Measurements from ENCODE around the gene GABBR2.
"Not testable (repeated sequence)": the region's sequence is repeated elsewhere in the genome, so short reads cannot be mapped to it uniquely, and the experiment has no call there.

Gene GABBR2

GRCh38 chr9:98687911-98688310 is 20.8 kb downstream of the GABBR2 start:
- no peaks in the 10 kb centered on the region for H3K9me3 Mint-ChIP-seq
- ATAC-seq (ENCODE audit: low read depth) = no peak

DNA sequence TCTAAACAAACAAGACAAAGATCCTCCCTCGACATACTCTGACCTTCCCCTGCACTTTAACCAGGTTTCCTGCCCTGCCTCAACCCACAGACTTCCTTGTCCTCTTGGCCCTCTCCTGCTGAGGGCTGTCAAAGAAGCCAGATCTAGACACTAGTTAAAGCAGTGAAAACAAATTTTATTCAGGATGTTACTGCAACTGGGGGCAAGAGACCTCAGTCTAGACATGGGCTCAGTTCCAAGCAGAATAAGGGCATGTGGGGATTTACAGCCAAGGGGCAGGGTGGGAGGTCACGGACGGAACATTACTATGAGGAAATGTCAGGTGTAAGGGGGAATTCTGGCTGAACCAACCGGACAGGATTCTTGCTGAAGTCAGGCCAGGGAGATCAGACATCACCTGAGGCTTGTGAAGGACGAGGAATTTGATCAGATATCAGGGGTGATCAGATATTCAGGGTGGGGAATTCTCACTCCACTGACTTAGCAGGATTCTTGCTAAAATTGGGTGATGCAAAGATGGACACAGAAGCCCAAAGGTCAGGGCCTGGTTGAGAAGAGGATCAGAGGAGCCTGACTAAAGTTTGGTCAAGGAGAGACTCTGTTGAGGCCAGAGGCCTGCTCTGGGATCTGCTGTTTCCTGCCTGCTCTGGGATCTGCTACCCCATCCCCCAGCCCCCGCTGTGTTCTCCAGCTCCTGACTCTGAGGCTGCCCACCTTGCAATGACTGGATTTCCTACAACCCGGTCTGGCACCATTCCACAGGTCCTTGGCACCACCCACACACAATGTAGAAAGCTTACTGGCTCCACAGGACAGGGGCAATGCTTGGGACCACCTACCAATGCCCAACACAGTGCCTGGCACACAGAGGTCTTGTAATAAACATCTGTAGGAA is 21.5 kb downstream of the GABBR2 start:
- H3K9me3 Mint-ChIP-seq = no peaks in the 10 kb centered on the region
- no peak overlapping the region for H3K4me3 Mint-ChIP-seq
- H3K4me1 Mint-ChIP-seq = no peaks in the 10 kb centered on the region
- no peak overlapping the region for H3K27ac Mint-ChIP-seq
- DNase-seq (ENCODE audit: low spot score in 2 of 2) (no peak), ATAC-seq (ENCODE audit: low read depth) (no peak)
- no peaks in the 10 kb centered on the region for H3K36me3 Mint-ChIP-seq
- H3K27me3 Mint-ChIP-seq = peaks cover 3% of the 10 kb centered on the region

More at GRCh38 chr9:98687911-98688310, 20.8 kb downstream of the GABBR2 start:
- Mint-ChIP-seq H3K4me3 (no peak overlapping the region), H3K27ac (no peak overlapping the region), H3K27me3 (peaks cover 3% of the 10 kb centered on the region), H3K36me3 (no peaks in the 10 kb centered on the region), H3K4me1 (no peaks in the 10 kb centered on the region)
- no peak for DNase-seq (ENCODE audit: low spot score in 2 of 2)

DNA sequence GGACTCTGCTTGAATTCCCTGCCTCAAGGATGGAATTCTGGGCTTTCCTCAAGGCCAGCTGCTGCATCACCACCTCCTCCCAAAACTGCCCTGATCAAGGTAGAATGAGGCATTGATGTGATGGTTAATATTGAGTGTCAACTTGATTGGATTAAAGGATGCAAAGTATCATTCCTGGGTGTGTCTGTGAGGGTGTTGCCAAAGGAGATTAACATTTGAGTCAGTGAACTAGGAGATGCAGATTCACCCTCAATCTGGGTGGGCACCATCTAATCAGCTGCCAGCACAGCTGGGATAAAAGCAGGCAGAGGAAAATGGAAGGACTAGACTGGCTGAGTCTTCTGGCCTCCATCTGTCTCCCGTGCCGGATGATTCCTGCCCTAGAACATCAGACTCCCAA is 23.9 kb downstream of the GABBR2 start:
- not testable (repeated sequence) for H3K4me3 Mint-ChIP-seq; H3K4me1 Mint-ChIP-seq; H3K36me3 Mint-ChIP-seq; ATAC-seq (ENCODE audit: low read depth); DNase-seq (ENCODE audit: low spot score in 2 of 2); H3K9me3 Mint-ChIP-seq; H3K27me3 Mint-ChIP-seq; H3K27ac Mint-ChIP-seq

- peaks cover 3% of the 10 kb centered on the region for H3K9me3 Mint-ChIP-seq
- peaks cover 23% of the 10 kb centered on the region for H3K27me3 Mint-ChIP-seq
- H3K27ac Mint-ChIP-seq = no peak overlapping the region
- peaks cover 3% of the 10 kb centered on the region for H3K36me3 Mint-ChIP-seq
- H3K4me3 Mint-ChIP-seq = no peak overlapping the region
- ATAC-seq (ENCODE audit: low read depth) (peak; percentile 38), DNase-seq (ENCODE audit: low spot score in 2 of 2) (no peak)
- H3K4me1 Mint-ChIP-seq = no peaks in the 10 kb centered on the region
Measured at GRCh38 chr9:98678244-98678842, 30.4 kb downstream of the GABBR2 start.

DNA sequence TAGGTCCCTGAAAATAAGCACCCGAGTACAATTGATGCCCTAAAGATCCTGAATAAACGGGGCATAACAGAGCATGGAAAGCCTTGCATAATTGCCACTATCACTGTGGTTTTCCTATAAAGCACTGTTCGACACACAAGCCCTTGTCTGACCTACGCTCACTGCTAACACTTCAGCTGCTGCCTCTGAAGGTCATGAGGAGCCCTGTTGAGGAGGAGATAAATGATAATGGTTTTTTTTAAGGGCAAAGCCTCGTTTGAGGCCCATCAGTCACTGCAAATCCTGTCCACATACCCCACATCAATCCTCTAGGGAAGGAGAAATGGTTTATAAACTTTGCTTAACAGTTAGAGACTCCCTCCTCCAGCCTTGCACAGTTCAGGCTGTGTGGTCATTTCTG is 35.1 kb downstream of the GABBR2 start:
- DNase-seq (ENCODE audit: low spot score in 2 of 2) (no peak), ATAC-seq (ENCODE audit: low read depth) (no peak)
- Mint-ChIP-seq H3K9me3 (peaks cover 3% of the 10 kb centered on the region), H3K4me3 (no peak overlapping the region), H3K4me1 (no peaks in the 10 kb centered on the region), H3K27me3 (peaks cover 28% of the 10 kb centered on the region), H3K36me3 (peaks cover 3% of the 10 kb centered on the region), H3K27ac (no peak overlapping the region)

DNA sequence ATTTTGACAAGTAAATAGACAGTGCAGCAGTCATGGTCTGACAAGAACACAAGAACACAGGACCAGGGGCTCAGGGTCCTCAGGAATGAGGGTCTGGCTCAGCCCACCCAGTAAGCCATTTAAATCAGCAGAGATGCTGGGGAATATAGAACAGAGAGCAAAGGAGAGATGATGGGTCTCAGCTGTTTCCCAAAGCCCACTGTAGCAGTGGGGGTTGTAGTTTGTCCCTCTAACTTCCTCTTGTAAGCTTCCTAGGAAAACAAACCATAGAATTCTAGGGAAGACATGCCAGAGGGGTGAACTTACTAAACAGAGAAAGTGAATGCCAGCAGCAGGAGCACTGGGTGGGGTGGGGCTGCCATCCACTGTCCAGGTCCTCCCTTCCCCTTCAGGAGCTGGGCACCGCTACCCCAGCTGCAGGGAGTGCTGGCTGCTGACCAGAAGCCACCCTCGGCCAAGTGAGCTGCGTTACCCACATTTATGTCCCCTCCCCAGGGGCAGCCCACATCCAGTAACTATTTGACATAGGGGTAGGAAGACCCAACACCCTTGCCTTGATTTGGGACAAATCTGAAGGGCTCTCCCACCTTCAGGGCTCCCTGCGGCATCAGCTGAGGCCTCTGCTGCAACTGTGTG is 41.6 kb downstream of the GABBR2 start:
- H3K4me3 Mint-ChIP-seq = no peak overlapping the region
- H3K4me1 Mint-ChIP-seq = no peaks in the 10 kb centered on the region
- no peaks in the 10 kb centered on the region for H3K9me3 Mint-ChIP-seq
- peaks cover 18% of the 10 kb centered on the region for H3K27me3 Mint-ChIP-seq
- no peak for DNase-seq (ENCODE audit: low spot score in 2 of 2)
- no peak overlapping the region for H3K27ac Mint-ChIP-seq
- H3K36me3 Mint-ChIP-seq = no peaks in the 10 kb centered on the region
- no peak for ATAC-seq (ENCODE audit: low read depth)

GRCh38 chr9:98665501-98665900 is 43.2 kb downstream of the GABBR2 start:
- Mint-ChIP-seq H3K27ac (no peak overlapping the region), H3K36me3 (no peaks in the 10 kb centered on the region), H3K27me3 (peaks cover 21% of the 10 kb centered on the region), H3K9me3 (no peaks in the 10 kb centered on the region), H3K4me3 (no peak overlapping the region), H3K4me1 (no peaks in the 10 kb centered on the region)
- ATAC-seq (ENCODE audit: low read depth) = no peak
- DNase-seq (ENCODE audit: low spot score in 2 of 2) = no peak

GRCh38 chr9:98660541-98660940 is 48.2 kb downstream of the GABBR2 start:
- Mint-ChIP-seq H3K4me1 (no peaks in the 10 kb centered on the region), H3K9me3 (no peaks in the 10 kb centered on the region), H3K27me3 (peaks cover 14% of the 10 kb centered on the region), H3K27ac (no peak overlapping the region), H3K36me3 (no peaks in the 10 kb centered on the region), H3K4me3 (no peak overlapping the region)
- no peak for DNase-seq (ENCODE audit: low spot score in 2 of 2)
- ATAC-seq (ENCODE audit: low read depth) = no peak

DNA sequence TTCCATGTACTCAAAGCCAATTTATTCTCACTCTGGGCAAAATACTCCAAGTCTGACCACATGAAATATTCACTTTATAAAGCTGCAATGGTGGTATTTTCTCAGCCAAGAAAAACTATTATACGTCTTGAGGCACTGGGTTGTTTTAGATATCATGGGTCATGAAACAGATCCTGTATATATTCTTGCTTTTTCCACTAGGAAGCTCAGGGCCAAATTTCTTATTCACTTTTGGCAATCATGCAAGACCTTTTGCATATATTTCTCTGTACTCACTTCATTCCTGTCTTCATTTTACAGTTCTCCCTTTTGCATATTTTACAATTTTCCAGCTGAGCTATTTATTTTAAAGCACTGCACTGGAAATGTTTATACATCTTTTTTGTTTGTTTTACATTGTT is 49.8 kb downstream of the GABBR2 start:
- peaks cover 13% of the 10 kb centered on the region for H3K27me3 Mint-ChIP-seq
- ATAC-seq (ENCODE audit: low read depth) (no peak), DNase-seq (ENCODE audit: low spot score in 2 of 2) (no peak)
- H3K36me3 Mint-ChIP-seq = no peaks in the 10 kb centered on the region
- no peak overlapping the region for H3K27ac Mint-ChIP-seq
- peaks cover 3% of the 10 kb centered on the region for H3K9me3 Mint-ChIP-seq
- H3K4me1 Mint-ChIP-seq = no peaks in the 10 kb centered on the region
- H3K4me3 Mint-ChIP-seq = no peak overlapping the region

DNA sequence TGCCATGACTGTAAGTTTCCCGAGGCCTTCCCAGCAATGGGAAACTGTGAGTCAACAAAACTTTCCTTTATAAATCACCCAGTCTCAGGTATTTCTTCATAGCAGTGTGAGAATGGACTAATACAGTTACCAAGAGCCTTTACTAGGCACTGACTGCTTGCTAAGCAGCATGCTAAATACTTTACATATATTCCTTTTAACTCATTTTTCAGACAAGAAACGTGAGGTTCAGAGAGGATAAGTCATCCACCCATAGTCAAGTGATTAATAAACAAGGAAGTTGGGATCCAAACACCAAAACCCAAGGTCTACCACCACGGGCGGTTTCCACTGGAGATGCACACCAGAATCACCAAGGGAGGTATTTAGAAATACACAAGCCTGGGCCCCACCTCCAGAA is 50.8 kb downstream of the GABBR2 start:
- H3K36me3 Mint-ChIP-seq = no peaks in the 10 kb centered on the region
- H3K4me1 Mint-ChIP-seq = no peaks in the 10 kb centered on the region
- no peak overlapping the region for H3K4me3 Mint-ChIP-seq
- H3K27me3 Mint-ChIP-seq = peaks cover 13% of the 10 kb centered on the region
- peaks cover 3% of the 10 kb centered on the region for H3K9me3 Mint-ChIP-seq
- H3K27ac Mint-ChIP-seq = no peak overlapping the region
- no peak for DNase-seq (ENCODE audit: low spot score in 2 of 2)
- ATAC-seq (ENCODE audit: low read depth) = no peak

- H3K36me3 Mint-ChIP-seq = no peaks in the 10 kb centered on the region
- no peak overlapping the region for H3K27ac Mint-ChIP-seq
- H3K4me1 Mint-ChIP-seq = no peaks in the 10 kb centered on the region
- H3K9me3 Mint-ChIP-seq = peaks cover 3% of the 10 kb centered on the region
- H3K4me3 Mint-ChIP-seq = no peak overlapping the region
- ATAC-seq (ENCODE audit: low read depth) (no peak), DNase-seq (ENCODE audit: low spot score in 2 of 2) (no peak)
- H3K27me3 Mint-ChIP-seq = peaks cover 8% of the 10 kb centered on the region
Measured at GRCh38 chr9:98656511-98656910, 52.2 kb downstream of the GABBR2 start.

DNA sequence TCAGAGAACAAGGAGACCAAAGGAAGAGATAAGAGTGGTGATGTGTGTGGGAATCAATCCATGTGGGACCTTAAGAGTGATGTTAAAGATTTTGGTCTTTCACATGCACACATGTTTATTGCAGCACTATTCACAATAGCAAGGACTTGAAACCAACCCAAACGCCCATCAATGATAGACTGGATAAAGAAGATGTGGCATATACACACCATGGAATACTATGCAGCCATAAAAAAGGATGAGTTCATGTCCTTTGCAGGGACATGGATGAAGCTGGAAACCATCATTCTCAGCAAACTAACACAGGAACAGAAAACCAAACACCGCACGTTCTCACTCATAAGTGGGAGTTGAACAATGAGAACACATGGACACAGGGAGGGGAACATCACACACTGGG is 53.3 kb downstream of the GABBR2 start:
- H3K36me3 Mint-ChIP-seq; H3K27ac Mint-ChIP-seq; DNase-seq (ENCODE audit: low spot score in 2 of 2); H3K4me1 Mint-ChIP-seq; H3K27me3 Mint-ChIP-seq; H3K4me3 Mint-ChIP-seq; ATAC-seq (ENCODE audit: low read depth); H3K9me3 Mint-ChIP-seq: not testable (repeated sequence)

- no peak for DNase-seq (ENCODE audit: low spot score in 2 of 2)
- Mint-ChIP-seq H3K36me3 (no peaks in the 10 kb centered on the region), H3K9me3 (peaks cover 3% of the 10 kb centered on the region), H3K4me3 (no peak overlapping the region), H3K27ac (no peak overlapping the region), H3K27me3 (peaks cover 6% of the 10 kb centered on the region), H3K4me1 (no peaks in the 10 kb centered on the region)
- no peak for ATAC-seq (ENCODE audit: low read depth)
Measured at GRCh38 chr9:98654247-98654646, 54.5 kb downstream of the GABBR2 start.

GRCh38 chr9:98652741-98653140 is 56.0 kb downstream of the GABBR2 start:
- ATAC-seq (ENCODE audit: low read depth) (no peak), DNase-seq (ENCODE audit: low spot score in 2 of 2) (no peak)
- no peak overlapping the region for H3K27ac Mint-ChIP-seq
- H3K27me3 Mint-ChIP-seq = peaks cover 5% of the 10 kb centered on the region
- no peak overlapping the region for H3K4me3 Mint-ChIP-seq
- no peaks in the 10 kb centered on the region for H3K36me3 Mint-ChIP-seq
- peaks cover 3% of the 10 kb centered on the region for H3K9me3 Mint-ChIP-seq
- no peaks in the 10 kb centered on the region for H3K4me1 Mint-ChIP-seq
